GM10248 (cell line): ENCODE measurements around the gene TRPV4.

Source experiments
- CTCF ChIA-PET: fragments of 300-600 bp; sonication (Branson Sonifier 250); formaldehyde crosslinking; extraction: SDS; loops from one replicate; lab custom pipeline; 2021; ENCODE audit warnings: antibody characterized with exemption; lab: Yijun Ruan, JAX
- POLR2A ChIA-PET: fragments of 350-650 bp; sonication (Branson Sonifier 250); formaldehyde crosslinking; extraction: SDS; loops from one replicate; lab custom pipeline; 2020; ENCODE audit warnings: antibody characterized with exemption; lab: Yijun Ruan, JAX
- DNase-seq: peaks from one replicate; pipeline ENCODE4 v3.0.0; 2012; ENCODE audit errors: extremely low spot score
- CTCF ChIP-seq: IDR thresholded peaks from 2 replicates; pipeline ENCODE4 v1.5.1; 2012; ENCODE audit warnings: mild to moderate bottlenecking, low read depth; ENCODE audit errors: extremely low read depth, missing control alignments, control extremely low read depth

TRPV4 gene

DNA sequence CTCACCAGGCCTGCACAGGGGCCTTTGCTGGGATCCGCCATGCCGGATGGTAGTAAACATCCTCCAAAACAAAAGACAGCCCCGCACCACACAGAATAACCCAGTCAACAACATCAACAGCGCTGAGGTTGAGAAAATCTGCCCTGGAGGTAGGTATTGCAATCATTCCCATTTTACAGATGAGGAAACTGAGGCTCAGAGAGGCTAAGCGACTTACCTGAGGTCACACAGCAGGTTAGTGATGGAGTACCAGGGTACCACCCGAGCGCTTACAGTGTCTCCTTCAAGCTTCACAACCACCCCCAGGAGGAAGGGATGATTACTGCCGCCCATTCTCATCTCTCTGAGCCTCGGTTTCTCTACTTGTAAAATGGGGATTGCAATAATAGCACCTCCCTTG is 14.9 kb downstream of the TRPV4 start:
- DNase-seq = no peak
- TF ChIP-seq CTCF = no peak
- POLR2A ChIA-PET = no interaction called here
- CTCF ChIA-PET = interaction anchor here (1.8 kb wide), 1 partner anchor 12 kb away, joined by 6 read pairs; no protein-coding TSS in a partner anchor

- DNase-seq = no peak
- no peak for TF ChIP-seq CTCF
- POLR2A ChIA-PET = no interaction called here
- CTCF ChIA-PET = interaction anchor here (1.8 kb wide), 1 partner anchor 12 kb away, joined by 6 read pairs; no protein-coding TSS in a partner anchor
Observed at GRCh38 chr12:109817627-109818231, 15.5 kb downstream of the TRPV4 start.

DNA sequence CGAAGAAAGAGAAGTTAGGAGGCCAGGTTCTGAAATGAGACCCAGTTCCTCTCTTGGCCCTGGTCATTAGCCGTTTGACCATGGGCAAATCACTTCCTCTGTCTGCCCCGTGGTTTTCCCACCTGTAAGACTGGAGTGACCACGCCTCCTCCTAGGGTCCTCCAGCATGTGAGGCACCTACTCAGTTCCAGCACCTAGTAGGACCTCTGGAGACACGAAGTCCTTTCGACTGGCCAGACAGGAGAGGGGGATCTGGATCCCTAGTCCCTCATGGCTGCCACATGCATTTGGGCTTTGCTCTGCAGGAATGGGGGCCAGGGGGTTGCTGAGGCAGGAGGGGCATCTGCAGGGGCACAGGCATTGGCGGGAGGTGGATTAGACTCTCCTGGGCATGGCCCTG is 16.3 kb downstream of the TRPV4 start:
- DNase-seq = no peak
- ChIA-PET POLR2A (no interaction called here), CTCF (no interaction called here)
- no peak for TF ChIP-seq CTCF

DNA sequence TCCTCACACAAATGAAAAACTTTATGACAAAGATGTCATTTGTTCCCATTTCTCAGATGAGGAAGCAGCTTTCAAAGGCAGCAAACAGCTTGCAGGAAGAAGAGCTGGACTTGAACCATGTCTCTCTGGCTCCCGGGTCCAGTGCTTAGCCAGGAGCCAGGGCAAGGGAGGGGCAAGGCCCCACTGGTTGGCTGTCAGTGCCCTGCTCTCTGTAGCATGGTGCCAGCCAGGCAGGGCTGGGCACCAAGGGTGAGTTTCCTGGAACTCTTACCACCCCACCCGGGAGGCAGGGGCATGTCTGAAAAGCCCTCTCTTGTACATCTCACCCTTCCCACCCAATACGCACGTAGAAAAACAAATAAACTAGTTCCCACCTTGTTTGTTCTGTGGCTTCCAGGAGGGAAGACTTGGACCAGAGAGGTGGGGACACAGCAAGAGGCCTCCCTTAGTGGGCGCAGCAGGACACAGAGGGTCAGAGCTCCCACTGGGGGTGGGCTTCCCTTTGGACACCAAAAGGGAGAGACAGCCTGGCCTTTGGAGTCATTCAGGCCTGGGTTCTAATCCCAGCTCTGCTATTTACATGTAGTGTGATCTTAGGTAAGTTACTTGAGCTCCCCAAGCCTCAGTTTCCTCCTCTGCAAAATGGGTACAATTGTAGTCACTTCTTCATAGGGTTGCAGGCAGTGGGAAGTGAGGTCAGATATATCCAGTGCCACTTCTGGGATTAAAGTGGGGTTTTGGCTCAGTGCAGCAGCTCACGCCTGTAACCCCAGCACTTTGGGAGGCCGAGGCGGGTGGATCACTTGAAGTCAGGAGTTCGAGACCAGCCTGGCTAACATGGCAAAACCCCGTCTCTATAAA is 17.2 kb downstream of the TRPV4 start:
- TF ChIP-seq CTCF = no peak
- CTCF ChIA-PET = interaction anchor here (0.9 to 1.8 kb wide), 5 partner anchors 9 to 29 kb away, joined by 3 to 5 read pairs (median 3); no protein-coding TSS in a partner anchor
- no peak for DNase-seq
- POLR2A ChIA-PET = no interaction called here

- POLR2A ChIA-PET = no interaction called here
- CTCF ChIA-PET = interaction anchor here (1.6 to 1.8 kb wide), 3 partner anchors 10 to 30 kb away, joined by 3 to 7 read pairs (median 5); no protein-coding TSS in a partner anchor
- no peak for TF ChIP-seq CTCF
Observed at GRCh38 chr12:109815225-109815624, 18.0 kb downstream of the TRPV4 start.

DNA sequence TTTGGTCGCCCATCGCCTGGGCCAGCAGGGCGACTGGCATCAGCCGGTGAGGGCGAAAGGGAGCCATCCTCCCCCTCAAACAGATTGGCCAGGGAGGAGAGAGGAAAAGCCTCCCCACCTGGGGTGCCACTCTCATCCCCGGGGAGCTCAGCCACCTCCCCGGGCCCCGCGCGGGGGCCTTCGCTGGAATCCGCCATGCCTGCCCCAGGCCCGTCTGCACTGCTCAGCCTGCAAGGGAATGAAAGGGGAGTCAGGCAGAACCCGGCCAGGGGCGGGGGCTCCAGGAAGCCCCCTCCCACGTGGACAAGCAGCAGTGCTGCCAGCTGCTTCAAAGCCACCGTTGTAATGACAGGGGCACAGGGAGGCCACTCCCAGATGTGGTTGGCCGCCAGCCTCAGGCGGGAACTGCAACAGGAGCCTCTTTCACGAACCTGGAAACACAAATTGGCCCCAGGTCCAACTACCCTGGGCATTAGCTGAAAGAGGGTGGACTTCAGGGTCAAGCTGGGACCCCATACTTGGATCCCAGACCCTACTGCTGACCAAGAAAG is 18.5 kb downstream of the TRPV4 start:
- ChIA-PET CTCF (interaction anchor here (1.6 to 1.8 kb wide), 3 partner anchors 9 to 31 kb away, joined by 3 to 7 read pairs (median 5); no protein-coding TSS in a partner anchor), POLR2A (no interaction called here)

More at GRCh38 chr12:109815225-109815624, 18.0 kb downstream of the TRPV4 start:
- no peak for DNase-seq

More for the DNA sequence above, 18.5 kb downstream of the TRPV4 start:
- no peak for TF ChIP-seq CTCF
- DNase-seq = no peak
